ENCODE measurements around the gene ARHGEF9.

- TF ChIP-seq POLR2AphosphoS5 (IDR thresholded peaks at IDR 0.05; ENCODE audit: low read depth, low read length) = no peak
- no peak for TF ChIP-seq REST (IDR thresholded peaks at IDR 0.05; ENCODE audit: insufficient read depth in 1 of 2, low read depth in 2 of 2, low read length in 2 of 2)
- TF ChIP-seq TAF1 (IDR thresholded peaks at IDR 0.05; ENCODE audit: borderline replicate concordance, insufficient read depth, low read length) = no peak
- TF ChIP-seq SIN3A (IDR thresholded peaks at IDR 0.05; ENCODE audit: borderline replicate concordance, insufficient read depth, low read length) = no peak
- no peak for TF ChIP-seq FOXP2 (optimal IDR thresholded peaks at IDR 0.05; ENCODE audit: borderline replicate concordance, extremely low read depth, extremely low read length, insufficient read depth)
Measured at GRCh38 chrX:63661676-63662075, 123.3 kb downstream of the ARHGEF9 start.
